ENCODE results near the gene ANTXR1. TPM values are rescaled to one million over a fixed set of nuclear protein-coding genes. Genes with fewer than 3 reads are reported as not detected.

Gene ANTXR1
- total and polyA plus RNA-seq, 2 experiments from 2014 or later: 29.1 to 34.7 TPM

DNA sequence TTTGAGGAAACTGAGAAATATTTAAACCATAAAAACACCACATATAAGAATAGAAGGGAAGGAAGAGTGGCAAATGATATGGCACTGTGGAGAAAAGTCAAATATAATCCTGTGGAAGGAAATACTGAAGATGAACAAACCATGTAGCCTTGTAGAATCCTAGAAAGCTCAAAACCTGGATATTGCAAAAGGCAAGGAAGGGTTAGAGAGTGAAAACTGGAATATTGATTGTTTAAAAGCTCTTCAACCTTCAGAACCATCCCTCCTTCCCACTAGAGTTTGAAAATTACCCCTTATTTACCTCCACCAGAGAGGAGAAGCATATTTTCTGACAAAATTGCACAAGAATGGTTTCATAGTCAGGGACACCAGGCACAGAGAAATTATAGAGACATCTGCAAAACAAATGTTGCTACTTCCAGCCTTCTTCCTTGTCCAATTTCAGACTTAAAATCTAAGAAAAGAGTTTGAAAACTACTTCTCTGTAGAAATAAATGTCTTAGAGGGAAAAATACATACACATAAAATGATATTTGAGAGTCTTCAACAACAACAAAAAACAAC, 48.0 kb downstream of the ANTXR1 start:
- H3K36me3 ChIP-seq (replicated peaks; ENCODE audit: insufficient read depth, low read depth): no peaks in the 10 kb centered on the region
- TF ChIP-seq, protein P1, sequence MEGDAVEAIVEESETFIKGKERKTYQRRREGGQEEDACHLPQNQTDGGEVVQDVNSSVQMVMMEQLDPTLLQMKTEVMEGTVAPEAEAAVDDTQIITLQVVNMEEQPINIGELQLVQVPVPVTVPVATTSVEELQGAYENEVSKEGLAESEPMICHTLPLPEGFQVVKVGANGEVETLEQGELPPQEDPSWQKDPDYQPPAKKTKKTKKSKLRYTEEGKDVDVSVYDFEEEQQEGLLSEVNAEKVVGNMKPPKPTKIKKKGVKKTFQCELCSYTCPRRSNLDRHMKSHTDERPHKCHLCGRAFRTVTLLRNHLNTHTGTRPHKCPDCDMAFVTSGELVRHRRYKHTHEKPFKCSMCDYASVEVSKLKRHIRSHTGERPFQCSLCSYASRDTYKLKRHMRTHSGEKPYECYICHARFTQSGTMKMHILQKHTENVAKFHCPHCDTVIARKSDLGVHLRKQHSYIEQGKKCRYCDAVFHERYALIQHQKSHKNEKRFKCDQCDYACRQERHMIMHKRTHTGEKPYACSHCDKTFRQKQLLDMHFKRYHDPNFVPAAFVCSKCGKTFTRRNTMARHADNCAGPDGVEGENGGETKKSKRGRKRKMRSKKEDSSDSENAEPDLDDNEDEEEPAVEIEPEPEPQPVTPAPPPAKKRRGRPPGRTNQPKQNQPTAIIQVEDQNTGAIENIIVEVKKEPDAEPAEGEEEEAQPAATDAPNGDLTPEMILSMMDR (IDR thresholded peaks at IDR 0.05; ENCODE audit: poor library complexity): no peak
- no peak for TF ChIP-seq EZH2phosphoT487 (IDR thresholded peaks at IDR 0.05; ENCODE audit: low read depth, severe bottlenecking, unreplicated experiment)
- no peak for TF ChIP-seq EZH2 (IDR thresholded peaks at IDR 0.05; ENCODE audit: borderline replicate concordance)
- H2AFZ ChIP-seq: no peak overlapping the region
- peaks cover 11% of the 10 kb centered on the region for H3K4me1 ChIP-seq (ENCODE audit: insufficient read depth)
- no peaks in the 10 kb centered on the region for H3K27me3 ChIP-seq
- no peak overlapping the region for H3K27ac ChIP-seq
- peaks cover 6% of the 10 kb centered on the region for H3K79me2 ChIP-seq
- H3K4me2 ChIP-seq: no peak overlapping the region
- peaks cover 5% of the 10 kb centered on the region for H3K9me3 ChIP-seq (ENCODE audit: low read depth)
- H3K4me3 ChIP-seq: no peak overlapping the region
- no peaks in the 10 kb centered on the region for H3K9me2 ChIP-seq (replicated peaks; ENCODE audit: insufficient read depth)
- no peaks in the 10 kb centered on the region for H4K20me1 ChIP-seq (ENCODE audit: insufficient read depth, poor library complexity, severe bottlenecking)
- DNase-seq (ENCODE audit: low spot score): no peak

DNA sequence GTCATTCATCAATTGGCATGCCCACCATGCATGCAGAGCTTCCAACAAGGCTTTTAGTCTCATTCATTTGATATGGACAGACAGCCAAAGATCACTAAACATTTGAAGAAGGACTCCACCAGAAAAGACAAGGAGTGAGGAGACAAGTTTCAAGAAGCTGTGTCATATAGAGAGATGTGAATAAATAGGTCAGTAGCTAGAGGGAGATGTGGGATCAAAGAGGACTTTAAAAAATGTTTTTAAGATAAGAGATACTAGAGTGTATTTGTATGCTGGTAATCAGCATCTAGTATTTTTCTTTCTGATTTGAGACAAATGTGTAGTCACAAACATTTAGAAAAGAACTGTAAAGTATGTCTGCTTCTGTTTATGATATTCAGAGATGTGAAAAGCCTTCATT, 48.5 kb downstream of the ANTXR1 start:
- H3K4me3 ChIP-seq: no peak overlapping the region
- H3K79me2 ChIP-seq: peaks cover 6% of the 10 kb centered on the region
- H4K20me1 ChIP-seq (ENCODE audit: insufficient read depth, poor library complexity, severe bottlenecking): no peaks in the 10 kb centered on the region
- H3K9me3 ChIP-seq (ENCODE audit: low read depth): peaks cover 5% of the 10 kb centered on the region
- H2AFZ ChIP-seq: no peak overlapping the region
- no peaks in the 10 kb centered on the region for H3K36me3 ChIP-seq (replicated peaks; ENCODE audit: insufficient read depth, low read depth)
- H3K27me3 ChIP-seq: no peaks in the 10 kb centered on the region
- no peaks in the 10 kb centered on the region for H3K9me2 ChIP-seq (replicated peaks; ENCODE audit: insufficient read depth)
- H3K27ac ChIP-seq: no peak overlapping the region
- H3K4me2 ChIP-seq: peak overlapping the region; percentile 30
- peaks cover 11% of the 10 kb centered on the region for H3K4me1 ChIP-seq (ENCODE audit: insufficient read depth)
- TF ChIP-seq, protein P1 (IDR thresholded peaks at IDR 0.05; ENCODE audit: poor library complexity): no peak
- no peak for TF ChIP-seq EZH2 (IDR thresholded peaks at IDR 0.05; ENCODE audit: borderline replicate concordance)
- TF ChIP-seq EZH2phosphoT487 (IDR thresholded peaks at IDR 0.05; ENCODE audit: low read depth, severe bottlenecking, unreplicated experiment): no peak
- DNase-seq (ENCODE audit: low spot score): no peak

DNA sequence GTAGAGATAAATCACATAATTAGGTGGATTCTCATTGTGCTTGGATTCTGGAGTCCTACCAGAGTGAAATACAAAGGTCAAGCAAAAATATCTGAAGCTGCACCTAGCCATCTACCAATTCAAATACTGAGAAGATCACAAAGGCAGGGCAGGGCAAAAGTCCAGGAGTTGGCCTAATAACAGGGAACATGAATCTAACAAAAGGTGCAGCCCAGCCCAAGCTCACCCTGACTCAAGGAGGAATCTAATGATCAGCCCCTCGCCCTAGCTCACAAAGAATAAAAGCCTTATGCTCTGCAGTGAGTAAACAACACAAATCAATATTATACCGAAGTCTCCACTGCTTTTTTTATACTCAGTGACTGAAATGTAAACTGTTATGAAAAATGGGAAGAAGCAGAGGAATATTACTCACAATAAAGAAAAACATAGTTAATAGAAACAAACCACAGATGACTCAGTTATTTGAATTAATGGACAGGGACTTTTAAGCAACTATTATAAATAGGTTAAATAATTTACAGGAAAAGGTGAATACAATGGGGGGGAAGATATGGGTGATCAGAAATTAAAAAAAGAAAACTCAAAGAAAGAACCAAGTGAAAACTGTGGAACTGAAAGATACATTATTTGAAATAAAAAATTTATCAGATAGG, 49.5 kb downstream of the ANTXR1 start:
- DNase-seq (ENCODE audit: low spot score): no peak
- peak overlapping the region; percentile 5 for H3K27ac ChIP-seq
- no peaks in the 10 kb centered on the region for H4K20me1 ChIP-seq (ENCODE audit: insufficient read depth, poor library complexity, severe bottlenecking)
- H3K9me2 ChIP-seq (replicated peaks; ENCODE audit: insufficient read depth): no peaks in the 10 kb centered on the region
- peaks cover 5% of the 10 kb centered on the region for H3K9me3 ChIP-seq (ENCODE audit: low read depth)
- no peak for TF ChIP-seq EZH2phosphoT487 (IDR thresholded peaks at IDR 0.05; ENCODE audit: low read depth, severe bottlenecking, unreplicated experiment)
- no peak for TF ChIP-seq EZH2 (IDR thresholded peaks at IDR 0.05; ENCODE audit: borderline replicate concordance)
- TF ChIP-seq, protein P1 (IDR thresholded peaks at IDR 0.05; ENCODE audit: poor library complexity): no peak
- peaks cover 11% of the 10 kb centered on the region for H3K4me1 ChIP-seq (ENCODE audit: insufficient read depth)
- peaks cover 6% of the 10 kb centered on the region for H3K79me2 ChIP-seq
- no peak overlapping the region for H2AFZ ChIP-seq
- H3K4me2 ChIP-seq: peak overlapping the region; percentile 30
- 53% methylated on average over 2 of the region's 2 CpGs for WGBS (ENCODE audit: low lambda C conversion rate, missing lambda C conversion rate)
- no peak overlapping the region for H3K4me3 ChIP-seq
- no peaks in the 10 kb centered on the region for H3K27me3 ChIP-seq
- H3K36me3 ChIP-seq (replicated peaks; ENCODE audit: insufficient read depth, low read depth): no peaks in the 10 kb centered on the region

Measured in hepatocyte (in vitro differentiated cells).